CD14-positive monocyte (primary cell): Measurements from ENCODE around the gene ABHD12. TPM values are rescaled to one million over a fixed set of nuclear protein-coding genes. Genes with fewer than 3 reads are reported as not detected.
A peak's percentile ranks its signal among the peaks of the same experiment; 100 is the strongest.

ENCODE experiments used
- DNase-seq, 3 donors: peaks; one replicate each; pipeline ENCODE4 v3.0.0-alpha.2; 2011 to 2022
- H2AFZ ChIP-seq: 2 replicates; pipeline ENCODE4 v1.6.0; 2012; ENCODE audit warnings: mild to moderate bottlenecking, low read depth, low read length, inconsistent platforms; ENCODE audit not compliant: insufficient read depth, poor library complexity, severe bottlenecking
- H3K27ac ChIP-seq, 2 donors: 1 replicate in 1 of 2; 2 replicates in 1 of 2; pipeline ENCODE4 v1.5.1; 2012 to 2013; ENCODE audit warnings: low read length in 2 of 2, control low read depth in 1 of 2, inconsistent platforms in 1 of 2, low read depth in 1 of 2, mild to moderate bottlenecking in 1 of 2
- H3K27me3 ChIP-seq, 2 donors: one replicate each; pipeline versions ENCODE4 v1.6.0 to v1.6.1; 2011 to 2013; ENCODE audit warnings: low read length in 2 of 2; ENCODE audit not compliant: control insufficient read depth in 2 of 2, insufficient read depth in 2 of 2
- H3K36me3 ChIP-seq, 2 donors: replicated peaks in 1 of 2; 1 replicate in 1 of 2; 2 replicates in 1 of 2; pipeline versions ENCODE4 v1.5.1 to v1.6.1; 2012 to 2013; ENCODE audit warnings: low read length in 2 of 2, control low read depth in 1 of 2, inconsistent platforms in 1 of 2, mild to moderate bottlenecking in 1 of 2; ENCODE audit not compliant: insufficient read depth in 2 of 2, control insufficient read depth in 1 of 2
- H3K4me1 ChIP-seq, 2 donors: 1 replicate in 1 of 2; 2 replicates in 1 of 2; pipeline versions ENCODE4 v1.5.1 to v1.6.1; 2012 to 2013; ENCODE audit warnings: low read length in 2 of 2, control low read depth in 1 of 2, inconsistent platforms in 1 of 2, mild to moderate bottlenecking in 1 of 2, moderate library complexity in 1 of 2; ENCODE audit not compliant: insufficient read depth in 2 of 2, control insufficient read depth in 1 of 2
- H3K4me2 ChIP-seq: replicated peaks from 2 replicates; pipeline ENCODE3; 2012; ENCODE audit warnings: low read length, moderate library complexity, mild to moderate bottlenecking; ENCODE audit not compliant: poor library complexity, severe bottlenecking; ENCODE audit errors: extremely low read depth
- H3K4me3 ChIP-seq, 3 experiments: fragments of 200-600 bp in 1 of 3; sonication (generic) in 1 of 3; replicated peaks in 1 of 3; 1 replicate in 2 of 3; 2 replicates in 1 of 3; pipeline ENCODE4 v1.5.1; 2011 to 2013; ENCODE audit warnings: low read length in 3 of 3, mild to moderate bottlenecking in 3 of 3, control low read depth in 2 of 3, low read depth in 2 of 3, inconsistent platforms in 1 of 3, moderate library complexity in 1 of 3
- H3K79me2 ChIP-seq: 2 replicates; pipeline ENCODE4 v1.6.0; 2012; ENCODE audit warnings: mild to moderate bottlenecking, control low read depth, inconsistent platforms, low read length, moderate library complexity; ENCODE audit not compliant: insufficient read depth
- H3K9ac ChIP-seq: 2 replicates; pipeline ENCODE4 v1.6.0; 2017; ENCODE audit warnings: low read length, mild to moderate bottlenecking; ENCODE audit not compliant: insufficient read depth, poor library complexity, severe bottlenecking
- H3K9me3 ChIP-seq, 2 donors: replicated peaks in 1 of 2; 1 replicate in 1 of 2; 2 replicates in 1 of 2; pipeline versions ENCODE4 v1.5.1 to v1.6.1; 2012 to 2013; ENCODE audit warnings: low read length in 2 of 2, control low read depth in 1 of 2; ENCODE audit not compliant: control insufficient read depth in 1 of 2, insufficient read depth in 1 of 2
- H4K20me1 ChIP-seq: 2 replicates; pipeline ENCODE4 v1.6.0; 2012; ENCODE audit warnings: mild to moderate bottlenecking, low read length, control low read depth, moderate library complexity; ENCODE audit not compliant: insufficient read depth
- H3K27ac Mint-ChIP-seq, 7 donors: one replicate each; pipeline ENCODE4 v1.8.0; 2020; ENCODE audit warnings: mild to moderate bottlenecking in 7 of 7, mixed read lengths in 7 of 7, moderate library complexity in 6 of 7, inconsistent platforms in 2 of 7
- H3K27me3 Mint-ChIP-seq, 3 donors: one replicate each; pipeline ENCODE4 v1.8.0; 2021 to 2022; ENCODE audit warnings: low read depth in 3 of 3, mild to moderate bottlenecking in 3 of 3, mixed read lengths in 3 of 3, moderate library complexity in 3 of 3, inconsistent platforms in 1 of 3
- H3K36me3 Mint-ChIP-seq, 2 donors: one replicate each; pipeline ENCODE4 v1.8.0; 2020; ENCODE audit warnings: mixed read lengths in 2 of 2, inconsistent platforms in 1 of 2, mild to moderate bottlenecking in 1 of 2
- H3K4me1 Mint-ChIP-seq: one replicate; pipeline ENCODE4 v1.8.0; 2020; ENCODE audit warnings: mild to moderate bottlenecking, mixed read lengths
- H3K4me3 Mint-ChIP-seq, 2 donors: one replicate each; pipeline ENCODE4 v1.8.0; 2020; ENCODE audit warnings: mild to moderate bottlenecking in 2 of 2, mixed read lengths in 2 of 2, moderate library complexity in 1 of 2
- H3K9me3 Mint-ChIP-seq, 7 donors: one replicate each; pipeline ENCODE4 v1.8.0; 2020 to 2022; ENCODE audit warnings: mixed read lengths in 7 of 7, mild to moderate bottlenecking in 6 of 7, moderate library complexity in 6 of 7, inconsistent platforms in 2 of 7
- WGBS: methylation state at CpG from one replicate; pipeline ENCODE4 v1.1.5; 2013; ENCODE audit warnings: missing lambda C conversion rate; ENCODE audit not compliant: insufficient coverage; 5-methylcytosine and 5-hydroxymethylcytosine counted together
- intact Hi-C, 2 donors: fragments of 100-400 bp; cut with micrococcal nuclease; formaldehyde crosslinking; loops; one replicate each; pipeline versions ENCODE4 v1.15.0 to v1.15.1; 2023
- polyA plus RNA-seq, 3 donors: library from polyadenylated mRNA; depleted of rRNA in 1 of 3; unstranded in 2 of 3; stranded (reverse) in 1 of 3; fragments of 300-500 nt in 2 of 3; fragments of >200 nt in 1 of 3; fragmentation: Illumina TruSeq in 2 of 3; gene quantifications; 1 replicate in 2 of 3; 2 replicates in 1 of 3; pipeline ENCODE4 v1.2.3, GENCODE V29; 2012 to 2021
- TF ChIP-seq, protein P1 (sequence below): fragments of 200-600 bp; IDR thresholded peaks from one replicate; pipeline ENCODE4 v1.8.0; 2022; ENCODE audit warnings: antibody characterized with exemption, mild to moderate bottlenecking

The ABHD12 gene
- polyA plus RNA-seq, 3 donors: 20.3 to 34.5 (median 32.1) TPM

- Mint-ChIP-seq H3K4me1 (peaks cover 26% of the 10 kb centered on the region), H3K4me3 (no peak overlapping the region), H3K27me3 (peaks cover 0 to 2% (median 0%) of the 10 kb centered on the region in 3 donors), H3K36me3 (peaks cover 25 to 52% of the 10 kb centered on the region in 2 donors), H3K27ac (peak overlapping the region in 2 of 7 donors; percentile 41 to 82), H3K9me3 (no peaks in the 10 kb centered on the region)
- Histone ChIP-seq H2AFZ (no peak overlapping the region), H3K79me2 (no peaks in the 10 kb centered on the region), H3K4me2 (no peak overlapping the region), H3K9me3 (no peaks in the 10 kb centered on the region), H4K20me1 (no peaks in the 10 kb centered on the region), H3K9ac (no peak overlapping the region), H3K27ac (peak overlapping the region in 1 of 2 donors; percentile 92), H3K36me3 (peaks cover 23 to 43% of the 10 kb centered on the region in 2 donors), H3K4me1 (peaks cover 25 to 28% of the 10 kb centered on the region in 2 donors), H3K27me3 (no peaks in the 10 kb centered on the region), H3K4me3 (no peak overlapping the region)
- TF ChIP-seq, protein P1, sequence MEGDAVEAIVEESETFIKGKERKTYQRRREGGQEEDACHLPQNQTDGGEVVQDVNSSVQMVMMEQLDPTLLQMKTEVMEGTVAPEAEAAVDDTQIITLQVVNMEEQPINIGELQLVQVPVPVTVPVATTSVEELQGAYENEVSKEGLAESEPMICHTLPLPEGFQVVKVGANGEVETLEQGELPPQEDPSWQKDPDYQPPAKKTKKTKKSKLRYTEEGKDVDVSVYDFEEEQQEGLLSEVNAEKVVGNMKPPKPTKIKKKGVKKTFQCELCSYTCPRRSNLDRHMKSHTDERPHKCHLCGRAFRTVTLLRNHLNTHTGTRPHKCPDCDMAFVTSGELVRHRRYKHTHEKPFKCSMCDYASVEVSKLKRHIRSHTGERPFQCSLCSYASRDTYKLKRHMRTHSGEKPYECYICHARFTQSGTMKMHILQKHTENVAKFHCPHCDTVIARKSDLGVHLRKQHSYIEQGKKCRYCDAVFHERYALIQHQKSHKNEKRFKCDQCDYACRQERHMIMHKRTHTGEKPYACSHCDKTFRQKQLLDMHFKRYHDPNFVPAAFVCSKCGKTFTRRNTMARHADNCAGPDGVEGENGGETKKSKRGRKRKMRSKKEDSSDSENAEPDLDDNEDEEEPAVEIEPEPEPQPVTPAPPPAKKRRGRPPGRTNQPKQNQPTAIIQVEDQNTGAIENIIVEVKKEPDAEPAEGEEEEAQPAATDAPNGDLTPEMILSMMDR: no peak
- 87% methylated on average over 10 of the region's 13 CpGs for WGBS
- DNase-seq: no peak
- intact Hi-C loops: loop anchor here (2.0 to 10.0 kb wide), 3 partner anchors 61 to 315 kb away; partner anchors contain the start of genes ABHD12 (in 1 of the 2), APMAP (in 1 of the 2) and PYGB (in 1 of the 2)
Measured at GRCh38 chr20:25308083-25308491, 82.5 kb downstream of the ABHD12 start.

GRCh38 chr20:25306991-25307903, 83.4 kb downstream of the ABHD12 start:
- intact Hi-C loops: loop anchor here (5.0 to 10.0 kb wide), 2 partner anchors 60 to 88 kb away; partner anchors contain the start of genes ABHD12 (in 1 of the 2) and PYGB (in 1 of the 2)
- Mint-ChIP-seq H3K27me3 (peaks cover 0 to 2% (median 0%) of the 10 kb centered on the region in 3 donors), H3K36me3 (peaks cover 29 to 58% of the 10 kb centered on the region in 2 donors), H3K9me3 (no peaks in the 10 kb centered on the region), H3K27ac (peak overlapping the region in 6 of 7 donors; percentile 7 to 73 (median 60)), H3K4me1 (peaks cover 26% of the 10 kb centered on the region), H3K4me3 (no peak overlapping the region)
- Histone ChIP-seq H4K20me1 (no peaks in the 10 kb centered on the region), H2AFZ (no peak overlapping the region), H3K9ac (no peak overlapping the region), H3K4me2 (no peak overlapping the region), H3K27ac (no peak overlapping the region), H3K27me3 (no peaks in the 10 kb centered on the region), H3K4me3 (no peak overlapping the region), H3K4me1 (peaks cover 25 to 28% of the 10 kb centered on the region in 2 donors), H3K9me3 (no peaks in the 10 kb centered on the region), H3K36me3 (peaks cover 29 to 52% of the 10 kb centered on the region in 2 donors), H3K79me2 (no peaks in the 10 kb centered on the region)
- WGBS: 97% methylated on average over 4 of the region's 10 CpGs
- no peak for DNase-seq
- TF ChIP-seq, protein P1: no peak
